NT2/D1 (cell line): Measurements from ENCODE around the gene TANC1.

Experiments used
- DNase-seq: peaks from one replicate; pipeline ENCODE4 v3.0.0-alpha.2; 2011; ENCODE audit warnings: low read depth, low spot score
- H3K27me3 ChIP-seq: 2 replicates; pipeline ENCODE4 v1.6.0; 2011; ENCODE audit warnings: mild to moderate bottlenecking; ENCODE audit not compliant: insufficient read length, insufficient read depth
- H3K36me3 ChIP-seq: 2 replicates; pipeline ENCODE4 v1.6.1; 2011; ENCODE audit warnings: mild to moderate bottlenecking, low read length, mixed read lengths; ENCODE audit not compliant: insufficient read depth, insufficient read length
- H3K4me1 ChIP-seq: 2 replicates; pipeline ENCODE4 v1.5.1; 2011; ENCODE audit not compliant: insufficient read depth, insufficient read length
- H3K4me3 ChIP-seq: 2 replicates; pipeline ENCODE4 v1.5.1; 2011; ENCODE audit warnings: low read depth; ENCODE audit not compliant: insufficient read length
- H3K9ac ChIP-seq: 2 replicates; pipeline ENCODE4 v1.6.0; 2011; ENCODE audit warnings: low read depth; ENCODE audit not compliant: insufficient read length
- H3K9me3 ChIP-seq: 2 replicates; pipeline ENCODE4 v1.5.1; 2011; ENCODE audit warnings: mild to moderate bottlenecking, low read length; ENCODE audit not compliant: insufficient read depth
- SUZ12 ChIP-seq: IDR thresholded peaks from 2 replicates; pipeline ENCODE4 v1.6.1; 2011; ENCODE audit not compliant: insufficient read length, insufficient read depth; ENCODE audit errors: extremely low read depth
- YY1 ChIP-seq: IDR thresholded peaks from 2 replicates; pipeline ENCODE4 v1.6.1; 2011; ENCODE audit not compliant: insufficient read length, insufficient read depth
- ZNF274 ChIP-seq: IDR thresholded peaks from 2 replicates; pipeline ENCODE4 v1.6.1; 2011; ENCODE audit warnings: mild to moderate bottlenecking, low read depth, low read length

The TANC1 gene

GRCh38 chr2:159179696-159180095 lies 211.3 kb downstream of the TANC1 start:
- H3K4me1 ChIP-seq, result peaks cover 3% of the 10 kb centered on the region
- TF ChIP-seq SUZ12 (no peak), ZNF274 (no peak), YY1 (no peak)
- no peaks in the 10 kb centered on the region for H3K27me3 ChIP-seq
- H3K36me3 ChIP-seq, result peaks cover 57% of the 10 kb centered on the region
- no peak for DNase-seq
- no peaks in the 10 kb centered on the region for H3K9me3 ChIP-seq
- no peak overlapping the region for H3K9ac ChIP-seq
- no peak overlapping the region for H3K4me3 ChIP-seq

- TF ChIP-seq YY1 (no peak), SUZ12 (no peak), ZNF274 (no peak)
- no peak overlapping the region for H3K4me3 ChIP-seq
- H3K36me3 ChIP-seq, result peaks cover 69% of the 10 kb centered on the region
- no peak for DNase-seq
- no peaks in the 10 kb centered on the region for H3K9me3 ChIP-seq
- no peaks in the 10 kb centered on the region for H3K27me3 ChIP-seq
- no peak overlapping the region for H3K9ac ChIP-seq
- H3K4me1 ChIP-seq, result peaks cover 3% of the 10 kb centered on the region
Observed at GRCh38 chr2:159183346-159183745, 214.9 kb downstream of the TANC1 start.

- DNase-seq, result no peak
- Histone ChIP-seq H3K4me3 (no peak overlapping the region), H3K4me1 (peaks cover 3% of the 10 kb centered on the region), H3K27me3 (no peaks in the 10 kb centered on the region), H3K9me3 (no peaks in the 10 kb centered on the region), H3K9ac (no peak overlapping the region), H3K36me3 (peaks cover 63% of the 10 kb centered on the region)
- TF ChIP-seq YY1 (no peak), SUZ12 (no peak), ZNF274 (no peak)
Observed at GRCh38 chr2:159185401-159186130, 217.1 kb downstream of the TANC1 start.

- H3K27me3 ChIP-seq, result no peaks in the 10 kb centered on the region
- H3K9me3 ChIP-seq, result no peaks in the 10 kb centered on the region
- peaks cover 62% of the 10 kb centered on the region for H3K36me3 ChIP-seq
Observed at GRCh38 chr2:159186462-159186861, 218.0 kb downstream of the TANC1 start.

GRCh38 chr2:159187106-159187505 lies 218.7 kb downstream of the TANC1 start:
- Histone ChIP-seq H3K9ac (no peak overlapping the region), H3K4me3 (no peak overlapping the region), H3K9me3 (no peaks in the 10 kb centered on the region), H3K4me1 (peaks cover 3% of the 10 kb centered on the region), H3K36me3 (peaks cover 66% of the 10 kb centered on the region), H3K27me3 (no peaks in the 10 kb centered on the region)
- TF ChIP-seq YY1, result no peak
- TF ChIP-seq SUZ12, result no peak
- no peak for DNase-seq

More at GRCh38 chr2:159186462-159186861, 218.0 kb downstream of the TANC1 start:
- no peak overlapping the region for H3K9ac ChIP-seq
- H3K4me1 ChIP-seq, result peaks cover 3% of the 10 kb centered on the region
- no peak overlapping the region for H3K4me3 ChIP-seq
- no peak for DNase-seq
- no peak for TF ChIP-seq SUZ12
- no peak for TF ChIP-seq YY1
- no peak for TF ChIP-seq ZNF274

GRCh38 chr2:159188449-159188848 lies 220.0 kb downstream of the TANC1 start:
- Histone ChIP-seq H3K27me3 (no peaks in the 10 kb centered on the region), H3K9me3 (no peaks in the 10 kb centered on the region), H3K36me3 (peaks cover 60% of the 10 kb centered on the region), H3K9ac (no peak overlapping the region), H3K4me1 (no peaks in the 10 kb centered on the region), H3K4me3 (no peak overlapping the region)
- DNase-seq, result no peak
- no peak for TF ChIP-seq ZNF274
- no peak for TF ChIP-seq SUZ12
- no peak for TF ChIP-seq YY1

GRCh38 chr2:159192371-159192918 lies 224.0 kb downstream of the TANC1 start:
- H3K27me3 ChIP-seq, result no peaks in the 10 kb centered on the region
- no peak overlapping the region for H3K4me3 ChIP-seq
- peaks cover 58% of the 10 kb centered on the region for H3K36me3 ChIP-seq
- H3K9ac ChIP-seq, result no peak overlapping the region
- TF ChIP-seq SUZ12 (no peak), ZNF274 (no peak), YY1 (no peak)
- H3K9me3 ChIP-seq, result no peaks in the 10 kb centered on the region
- no peak for DNase-seq
- H3K4me1 ChIP-seq, result no peaks in the 10 kb centered on the region
